Measurements from ENCODE around the gene KDM4B.

The KDM4B gene

DNA sequence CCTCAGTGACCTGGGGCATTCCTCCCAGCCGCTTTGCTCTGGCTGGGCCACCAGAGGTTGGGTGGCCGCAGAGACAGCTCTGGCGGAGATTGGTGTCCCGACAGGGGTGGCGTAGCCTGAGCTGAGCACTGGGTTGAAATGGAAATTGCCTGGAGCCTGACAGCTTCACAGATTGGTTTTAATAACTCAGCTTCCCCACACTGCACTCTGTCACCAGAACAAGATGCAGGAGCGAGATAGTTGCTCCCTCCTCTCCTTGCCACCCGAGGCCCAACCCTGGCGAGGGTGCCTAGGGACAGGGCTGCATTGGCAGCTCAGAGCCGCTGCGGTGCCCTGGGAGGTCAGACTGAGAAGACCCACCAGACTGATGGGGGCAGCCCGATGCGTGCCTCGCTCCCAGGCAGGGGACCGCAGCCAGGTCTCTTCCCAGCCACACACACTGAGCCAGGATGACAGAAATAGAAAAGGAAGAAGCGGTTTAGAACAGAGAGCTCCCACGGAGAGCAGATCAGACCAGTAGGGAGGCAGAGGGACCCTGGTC, 84.1 kb downstream of the KDM4B start:
- TF ChIP-seq HDGF (IDR thresholded peaks at IDR 0.05; ENCODE audit: borderline replicate concordance) = no peak
- no peak for TF ChIP-seq FOXA1 (IDR thresholded peaks at IDR 0.05)
- TF ChIP-seq BHLHE40 (IDR thresholded peaks at IDR 0.05; ENCODE audit: borderline replicate concordance) = no peak
- no peak for TF ChIP-seq SUZ12 (IDR thresholded peaks at IDR 0.05)
- CTCF ChIA-PET = interaction anchor here (0.6 kb wide), 1 partner anchor 50 kb away, joined by 3 read pairs; no protein-coding TSS in a partner anchor
- POLR2A ChIA-PET = no interaction called here
- DNase-seq (ENCODE audit: extremely low spot score) = no peak

DNA sequence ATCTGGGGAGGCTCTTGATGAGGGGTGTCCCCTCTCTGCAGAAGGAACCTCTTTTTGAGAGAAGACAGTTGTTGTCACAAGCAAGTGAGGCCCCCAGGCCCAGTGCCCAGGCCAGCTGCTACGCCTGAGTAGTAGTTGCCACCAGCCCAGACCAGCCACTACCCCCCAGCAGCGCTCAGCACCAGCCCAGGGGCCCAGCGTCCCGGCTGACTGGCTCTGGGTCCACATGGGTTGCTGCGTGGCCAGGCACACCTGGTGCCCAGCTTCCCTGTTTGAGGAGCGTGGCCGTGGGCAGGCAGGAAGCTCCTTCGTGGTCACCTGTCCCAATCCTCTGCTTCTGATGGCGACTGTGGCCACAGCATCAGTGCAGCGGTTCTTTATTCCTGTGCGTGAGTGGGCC, 84.7 kb downstream of the KDM4B start:
- TF ChIP-seq FOXM1 (IDR thresholded peaks at IDR 0.05; ENCODE audit: borderline replicate concordance) = no peak
- TF ChIP-seq LEF1 (IDR thresholded peaks at IDR 0.05; ENCODE audit: borderline replicate concordance) = no peak
- TF ChIP-seq ARNT (IDR thresholded peaks at IDR 0.05) = no peak
- TF ChIP-seq HDGF (IDR thresholded peaks at IDR 0.05; ENCODE audit: borderline replicate concordance) = no peak
- TF ChIP-seq L3MBTL2 (conservative IDR thresholded peaks at IDR 0.05) = no peak
- no peak for TF ChIP-seq FOXA1 (IDR thresholded peaks at IDR 0.05)
- ChIA-PET CTCF (interaction anchor here (0.6 kb wide), 1 partner anchor 50 kb away, joined by 3 read pairs; no protein-coding TSS in a partner anchor), POLR2A (no interaction called here)
- DNase-seq (ENCODE audit: extremely low spot score) = no peak

DNA sequence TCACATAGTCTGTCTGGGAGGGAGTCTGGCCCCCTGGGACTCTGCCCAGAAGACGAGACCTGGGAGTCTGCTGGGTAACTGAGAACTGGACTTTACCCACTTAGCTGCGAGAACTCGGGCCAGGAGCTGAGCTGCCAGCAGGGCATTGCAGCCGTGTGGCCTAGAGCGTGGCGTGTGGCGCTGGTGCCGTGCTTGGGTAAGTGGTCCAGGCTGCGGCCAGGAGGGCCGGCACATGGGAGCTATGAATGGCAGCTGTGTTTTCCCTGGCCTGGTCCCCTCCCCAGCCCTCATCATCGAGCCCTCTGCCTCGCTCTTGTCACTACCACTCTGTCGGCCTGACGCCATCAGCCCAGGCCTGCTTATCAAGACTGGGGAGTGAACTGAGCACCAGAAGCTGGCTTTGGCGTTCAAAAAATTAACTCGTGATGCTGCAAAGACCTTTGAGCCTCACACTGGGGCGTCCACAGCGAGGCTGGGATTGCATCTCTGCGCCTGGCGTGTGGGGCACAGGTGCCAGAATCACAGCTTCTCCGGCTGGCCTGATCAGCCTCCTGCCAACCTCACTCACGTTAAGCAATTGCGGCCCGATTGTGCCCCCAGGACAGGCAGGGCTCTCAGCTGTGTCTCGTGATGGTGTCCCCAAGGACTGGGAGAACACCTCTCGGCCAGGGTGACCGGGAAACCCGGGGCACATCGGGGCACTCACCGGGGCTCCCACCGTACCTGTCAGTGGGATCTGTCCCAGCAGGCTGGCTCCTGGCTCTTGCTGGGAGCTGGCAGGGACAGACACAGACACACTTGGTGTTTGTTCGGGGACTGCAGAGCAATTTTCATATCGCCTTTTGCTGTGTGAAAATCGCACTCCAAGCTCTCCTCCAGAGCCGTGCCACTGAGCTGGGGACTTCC, 85.9 kb downstream of the KDM4B start:
- POLR2A ChIA-PET = no interaction called here
- DNase-seq (ENCODE audit: extremely low spot score) = no peak
- TF ChIP-seq L3MBTL2 (conservative IDR thresholded peaks at IDR 0.05) (no peak), ELF4 (IDR thresholded peaks at IDR 0.05) (no peak), CTBP1 (IDR thresholded peaks at IDR 0.05; ENCODE audit: borderline replicate concordance) (no peak), SP1 (IDR thresholded peaks at IDR 0.05) (no peak), NFRKB (IDR thresholded peaks at IDR 0.05) (no peak), HDGF (IDR thresholded peaks at IDR 0.05; ENCODE audit: borderline replicate concordance) (no peak), ARNT (IDR thresholded peaks at IDR 0.05) (no peak), TARDBP (IDR thresholded peaks at IDR 0.05) (no peak), BHLHE40 (IDR thresholded peaks at IDR 0.05; ENCODE audit: borderline replicate concordance) (no peak), FOXK2 (IDR thresholded peaks at IDR 0.05) (no peak), LEF1 (IDR thresholded peaks at IDR 0.05; ENCODE audit: borderline replicate concordance) (no peak), SUZ12 (IDR thresholded peaks at IDR 0.05) (no peak), FOXM1 (IDR thresholded peaks at IDR 0.05; ENCODE audit: borderline replicate concordance) (no peak), FOXA1 (IDR thresholded peaks at IDR 0.05) (no peak)
- TF ChIP-seq, protein P1, sequence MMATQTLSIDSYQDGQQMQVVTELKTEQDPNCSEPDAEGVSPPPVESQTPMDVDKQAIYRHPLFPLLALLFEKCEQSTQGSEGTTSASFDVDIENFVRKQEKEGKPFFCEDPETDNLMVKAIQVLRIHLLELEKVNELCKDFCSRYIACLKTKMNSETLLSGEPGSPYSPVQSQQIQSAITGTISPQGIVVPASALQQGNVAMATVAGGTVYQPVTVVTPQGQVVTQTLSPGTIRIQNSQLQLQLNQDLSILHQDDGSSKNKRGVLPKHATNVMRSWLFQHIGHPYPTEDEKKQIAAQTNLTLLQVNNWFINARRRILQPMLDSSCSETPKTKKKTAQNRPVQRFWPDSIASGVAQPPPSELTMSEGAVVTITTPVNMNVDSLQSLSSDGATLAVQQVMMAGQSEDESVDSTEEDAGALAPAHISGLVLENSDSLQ (IDR thresholded peaks at IDR 0.05) = no peak
- CTCF ChIA-PET = no interaction called here

DNA sequence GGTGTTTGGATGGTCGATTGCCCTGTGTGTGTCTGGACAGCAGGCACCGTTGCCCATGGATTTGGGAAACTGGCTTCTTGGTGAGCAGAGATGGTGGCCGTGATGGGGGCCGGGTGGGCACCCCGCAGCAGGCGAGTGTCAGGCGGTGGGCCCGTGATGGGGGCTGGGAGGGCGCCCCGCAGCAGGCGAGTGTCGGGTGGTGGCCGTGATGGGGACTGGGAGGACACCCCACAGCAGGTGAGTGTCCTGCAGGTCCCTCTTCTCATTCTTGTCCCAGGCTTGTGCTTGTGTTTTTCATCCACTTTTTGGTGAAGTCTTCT, 86.5 kb downstream of the KDM4B start:
- POLR2A ChIA-PET = no interaction called here
- CTCF ChIA-PET = no interaction called here
- no peak for DNase-seq (ENCODE audit: extremely low spot score)
- TF ChIP-seq FOXK2 (IDR thresholded peaks at IDR 0.05) (no peak), SP1 (IDR thresholded peaks at IDR 0.05) (no peak)

DNA sequence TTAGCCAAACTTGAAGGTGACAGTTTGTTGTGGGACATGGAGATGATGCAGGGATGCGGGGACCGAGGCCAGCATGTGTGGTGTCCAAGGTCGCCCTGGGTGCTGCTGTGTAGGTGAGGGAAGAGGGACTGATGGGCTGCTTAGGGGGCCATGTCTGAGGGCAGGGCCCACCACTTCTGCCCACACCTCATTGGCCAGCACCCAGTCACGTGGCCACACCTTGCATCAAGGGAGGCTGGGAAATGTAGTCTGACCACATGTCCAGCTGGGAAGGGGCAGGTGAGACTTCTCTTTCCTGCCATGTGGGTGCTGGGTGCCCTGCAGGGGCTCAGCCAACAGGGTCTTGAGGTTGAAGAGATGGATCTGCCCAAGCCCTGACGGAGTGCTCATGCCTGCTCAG, 88.9 kb downstream of the KDM4B start:
- no peak for TF ChIP-seq ELF4 (IDR thresholded peaks at IDR 0.05)
- no peak for TF ChIP-seq LEF1 (IDR thresholded peaks at IDR 0.05; ENCODE audit: borderline replicate concordance)
- TF ChIP-seq TARDBP (IDR thresholded peaks at IDR 0.05) = no peak
- TF ChIP-seq ARNT (IDR thresholded peaks at IDR 0.05) = no peak
- TF ChIP-seq NFRKB (IDR thresholded peaks at IDR 0.05) = no peak
- TF ChIP-seq HDGF (IDR thresholded peaks at IDR 0.05; ENCODE audit: borderline replicate concordance) = no peak
- POLR2A ChIA-PET = no interaction called here
- CTCF ChIA-PET = interaction anchor here (0.5 kb wide), 1 partner anchor 81 kb away, joined by 3 read pairs; no protein-coding TSS in a partner anchor
- DNase-seq (ENCODE audit: extremely low spot score) = peak; percentile 39

DNA sequence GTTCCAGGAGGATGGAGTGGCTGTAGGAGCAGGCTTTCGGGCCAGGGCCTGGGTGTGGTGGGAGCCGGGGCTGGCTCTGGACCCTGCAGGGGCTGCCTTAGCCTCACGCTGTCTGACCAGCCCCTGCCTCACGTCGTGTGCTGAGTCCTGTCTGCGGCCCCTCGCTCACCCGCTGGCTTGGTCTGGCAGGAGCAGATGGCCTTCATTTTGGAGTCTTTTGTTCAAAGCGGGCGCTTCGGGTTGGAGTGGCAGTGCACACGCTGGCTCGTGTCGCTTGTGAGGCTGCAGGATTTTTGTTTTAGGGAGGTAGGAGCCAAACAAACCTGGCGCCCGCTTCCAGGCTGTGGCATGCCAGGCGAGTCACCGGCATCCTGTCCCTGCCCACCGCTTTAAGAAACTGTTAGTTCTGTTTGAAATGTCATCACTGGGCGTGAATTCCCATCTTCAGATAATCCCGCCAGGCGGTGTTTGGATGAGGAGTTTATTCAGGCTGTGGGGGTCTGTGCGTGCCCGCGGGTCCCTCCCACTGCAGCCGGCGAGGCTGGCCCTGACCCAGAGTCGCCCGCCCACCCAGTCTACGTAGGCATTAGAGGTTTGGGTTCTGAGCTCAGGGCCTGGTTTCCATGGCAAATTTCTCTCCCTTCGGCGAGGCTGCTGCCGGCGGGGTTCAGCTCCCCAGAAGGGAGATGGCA, 89.8 kb downstream of the KDM4B start:
- CTCF ChIA-PET = no interaction called here
- TF ChIP-seq BHLHE40 (IDR thresholded peaks at IDR 0.05; ENCODE audit: borderline replicate concordance) (no peak), SP1 (IDR thresholded peaks at IDR 0.05) (no peak), L3MBTL2 (conservative IDR thresholded peaks at IDR 0.05) (no peak), HDGF (IDR thresholded peaks at IDR 0.05; ENCODE audit: borderline replicate concordance) (no peak), FOXK2 (IDR thresholded peaks at IDR 0.05) (no peak), TARDBP (IDR thresholded peaks at IDR 0.05) (no peak), ZNF384 (IDR thresholded peaks at IDR 0.05) (no peak), FOXM1 (IDR thresholded peaks at IDR 0.05; ENCODE audit: borderline replicate concordance) (no peak), ARNT (IDR thresholded peaks at IDR 0.05) (no peak), ELF4 (IDR thresholded peaks at IDR 0.05) (no peak), FOXA1 (IDR thresholded peaks at IDR 0.05) (no peak), NFRKB (IDR thresholded peaks at IDR 0.05) (no peak), LEF1 (IDR thresholded peaks at IDR 0.05; ENCODE audit: borderline replicate concordance) (no peak), CTBP1 (IDR thresholded peaks at IDR 0.05; ENCODE audit: borderline replicate concordance) (no peak), SUZ12 (IDR thresholded peaks at IDR 0.05) (no peak)
- TF ChIP-seq, protein P1 (IDR thresholded peaks at IDR 0.05) = no peak
- no peak for DNase-seq (ENCODE audit: extremely low spot score)
- POLR2A ChIA-PET = no interaction called here

DNA sequence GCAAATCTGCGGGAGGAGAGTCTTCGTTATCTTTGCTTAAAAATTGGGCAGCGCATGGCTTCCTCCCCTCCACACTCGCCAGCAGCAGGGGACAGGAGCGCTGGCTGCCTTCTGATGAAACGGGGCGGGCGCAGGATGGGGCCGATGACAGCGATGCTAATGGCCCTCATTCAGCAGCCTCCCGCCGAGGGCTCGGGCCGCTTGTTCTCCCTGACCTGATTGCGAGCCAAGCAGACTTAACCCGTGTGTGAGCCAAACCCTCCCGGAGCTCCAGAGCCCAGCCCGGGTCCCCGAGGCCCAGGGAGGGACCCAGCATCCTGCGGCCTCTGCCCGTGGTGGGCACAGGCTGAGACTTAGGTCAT, 90.3 kb downstream of the KDM4B start:
- POLR2A ChIA-PET = no interaction called here
- TF ChIP-seq CTBP1 (IDR thresholded peaks at IDR 0.05; ENCODE audit: borderline replicate concordance) = no peak
- no peak for TF ChIP-seq SP1 (IDR thresholded peaks at IDR 0.05)
- no peak for TF ChIP-seq BHLHE40 (IDR thresholded peaks at IDR 0.05; ENCODE audit: borderline replicate concordance)
- TF ChIP-seq ELF4 (IDR thresholded peaks at IDR 0.05) = no peak
- TF ChIP-seq, protein P1 (IDR thresholded peaks at IDR 0.05) = no peak
- no peak for TF ChIP-seq FOXA1 (IDR thresholded peaks at IDR 0.05)
- TF ChIP-seq TARDBP (IDR thresholded peaks at IDR 0.05) = no peak
- TF ChIP-seq NFRKB (IDR thresholded peaks at IDR 0.05) = no peak
- TF ChIP-seq FOXK2 (IDR thresholded peaks at IDR 0.05) = no peak
- TF ChIP-seq FOXM1 (IDR thresholded peaks at IDR 0.05; ENCODE audit: borderline replicate concordance) = no peak
- TF ChIP-seq SUZ12 (IDR thresholded peaks at IDR 0.05) = no peak
- TF ChIP-seq ZNF384 (IDR thresholded peaks at IDR 0.05) = no peak
- TF ChIP-seq ARNT (IDR thresholded peaks at IDR 0.05) = no peak
- TF ChIP-seq HDGF (IDR thresholded peaks at IDR 0.05; ENCODE audit: borderline replicate concordance) = no peak
- TF ChIP-seq LEF1 (IDR thresholded peaks at IDR 0.05; ENCODE audit: borderline replicate concordance) = no peak
- TF ChIP-seq L3MBTL2 (conservative IDR thresholded peaks at IDR 0.05) = no peak
- DNase-seq (ENCODE audit: extremely low spot score) = no peak
- CTCF ChIA-PET = no interaction called here
